ENCODE data around the gene DFFA.

GRCh38 chr1:10451287-10451686, 21.0 kb downstream of the DFFA start:
- no peak for TF ChIP-seq CTCF (IDR thresholded peaks at IDR 0.05)
- no peak for TF ChIP-seq EP300 (IDR thresholded peaks at IDR 0.05)
- TF ChIP-seq POLR2AphosphoS5 (IDR thresholded peaks at IDR 0.05): no peak
- TF ChIP-seq POLR2A (IDR thresholded peaks at IDR 0.05): no peak
